ENCODE results near the gene DISP3. TPM values are rescaled to one million over a fixed set of nuclear protein-coding genes. Genes with fewer than 3 reads are reported as not detected.

Gene DISP3
- total RNA-seq, 3 donors from 2014 or later (not counting 1 experiment from before 2014, with no cell fraction given) = 0.24 to 0.68 (median 0.60) TPM

- intact Hi-C loops (cut with micrococcal nuclease) = no loop called here
- Histone ChIP-seq H3K4me1 (ENCODE audit: control insufficient read depth, insufficient read depth, low read length) (no peaks in the 10 kb centered on the region), H3K4me3 (ENCODE audit: low read length) (no peak overlapping the region), H3K36me3 (ENCODE audit: control insufficient read depth, insufficient read depth, low read length) (no peaks in the 10 kb centered on the region), H3K27me3 (ENCODE audit: control insufficient read depth, insufficient read depth, low read length) (no peaks in the 10 kb centered on the region), H3K27ac (ENCODE audit: low read length) (no peak overlapping the region), H3K9me3 (ENCODE audit: control insufficient read depth, insufficient read depth, low read length) (no peaks in the 10 kb centered on the region)
- 85% methylated on average over 9 of the region's 9 CpGs for WGBS (ENCODE audit: insufficient coverage)
- H3K4me3 Mint-ChIP-seq = no peak overlapping the region
- no peak overlapping the region for H3K27ac Mint-ChIP-seq
- ATAC-seq (no peak), DNase-seq (no peak)
- H3K27me3 Mint-ChIP-seq (ENCODE audit: low read depth in 2 of 2) = peaks cover 7% of the 10 kb centered on the region in 2 donors
- H3K36me3 Mint-ChIP-seq = no peaks in the 10 kb centered on the region
- peaks cover 0 to 5% of the 10 kb centered on the region in 2 donors for H3K4me1 Mint-ChIP-seq
- TF ChIP-seq, protein P1, sequence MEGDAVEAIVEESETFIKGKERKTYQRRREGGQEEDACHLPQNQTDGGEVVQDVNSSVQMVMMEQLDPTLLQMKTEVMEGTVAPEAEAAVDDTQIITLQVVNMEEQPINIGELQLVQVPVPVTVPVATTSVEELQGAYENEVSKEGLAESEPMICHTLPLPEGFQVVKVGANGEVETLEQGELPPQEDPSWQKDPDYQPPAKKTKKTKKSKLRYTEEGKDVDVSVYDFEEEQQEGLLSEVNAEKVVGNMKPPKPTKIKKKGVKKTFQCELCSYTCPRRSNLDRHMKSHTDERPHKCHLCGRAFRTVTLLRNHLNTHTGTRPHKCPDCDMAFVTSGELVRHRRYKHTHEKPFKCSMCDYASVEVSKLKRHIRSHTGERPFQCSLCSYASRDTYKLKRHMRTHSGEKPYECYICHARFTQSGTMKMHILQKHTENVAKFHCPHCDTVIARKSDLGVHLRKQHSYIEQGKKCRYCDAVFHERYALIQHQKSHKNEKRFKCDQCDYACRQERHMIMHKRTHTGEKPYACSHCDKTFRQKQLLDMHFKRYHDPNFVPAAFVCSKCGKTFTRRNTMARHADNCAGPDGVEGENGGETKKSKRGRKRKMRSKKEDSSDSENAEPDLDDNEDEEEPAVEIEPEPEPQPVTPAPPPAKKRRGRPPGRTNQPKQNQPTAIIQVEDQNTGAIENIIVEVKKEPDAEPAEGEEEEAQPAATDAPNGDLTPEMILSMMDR (IDR thresholded peaks at IDR 0.05) = no peak
- H3K9me3 Mint-ChIP-seq = peaks cover 0 to 5% of the 10 kb centered on the region in 2 donors
Measured at GRCh38 chr1:11516961-11517635, 38.1 kb downstream of the DISP3 start.

- TF ChIP-seq, protein P1 (IDR thresholded peaks at IDR 0.05) = no peak
- no peaks in the 10 kb centered on the region for H3K9me3 ChIP-seq (ENCODE audit: control insufficient read depth, insufficient read depth, low read length)
- ATAC-seq (no peak), DNase-seq (no peak)
- no peaks in the 10 kb centered on the region for H3K4me1 ChIP-seq (ENCODE audit: control insufficient read depth, insufficient read depth, low read length)
- H3K27ac Mint-ChIP-seq = no peak overlapping the region
- intact Hi-C loops (cut with micrococcal nuclease) = no loop called here
- H3K4me3 ChIP-seq (ENCODE audit: low read length) = no peak overlapping the region
- peaks cover 0 to 5% of the 10 kb centered on the region in 2 donors for H3K4me1 Mint-ChIP-seq
- H3K9me3 Mint-ChIP-seq = no peaks in the 10 kb centered on the region
- no peak overlapping the region for H3K27ac ChIP-seq (ENCODE audit: low read length)
- no peak overlapping the region for H3K4me3 Mint-ChIP-seq
- 85% methylated on average over 16 of the region's 16 CpGs for WGBS (ENCODE audit: insufficient coverage)
- no peaks in the 10 kb centered on the region for H3K36me3 ChIP-seq (ENCODE audit: control insufficient read depth, insufficient read depth, low read length)
- H3K27me3 ChIP-seq (ENCODE audit: control insufficient read depth, insufficient read depth, low read length) = no peaks in the 10 kb centered on the region
- no peaks in the 10 kb centered on the region for H3K36me3 Mint-ChIP-seq
- H3K27me3 Mint-ChIP-seq (ENCODE audit: low read depth in 2 of 2) = no peaks in the 10 kb centered on the region
Measured at GRCh38 chr1:11518016-11518701, 39.2 kb downstream of the DISP3 start.

DNA sequence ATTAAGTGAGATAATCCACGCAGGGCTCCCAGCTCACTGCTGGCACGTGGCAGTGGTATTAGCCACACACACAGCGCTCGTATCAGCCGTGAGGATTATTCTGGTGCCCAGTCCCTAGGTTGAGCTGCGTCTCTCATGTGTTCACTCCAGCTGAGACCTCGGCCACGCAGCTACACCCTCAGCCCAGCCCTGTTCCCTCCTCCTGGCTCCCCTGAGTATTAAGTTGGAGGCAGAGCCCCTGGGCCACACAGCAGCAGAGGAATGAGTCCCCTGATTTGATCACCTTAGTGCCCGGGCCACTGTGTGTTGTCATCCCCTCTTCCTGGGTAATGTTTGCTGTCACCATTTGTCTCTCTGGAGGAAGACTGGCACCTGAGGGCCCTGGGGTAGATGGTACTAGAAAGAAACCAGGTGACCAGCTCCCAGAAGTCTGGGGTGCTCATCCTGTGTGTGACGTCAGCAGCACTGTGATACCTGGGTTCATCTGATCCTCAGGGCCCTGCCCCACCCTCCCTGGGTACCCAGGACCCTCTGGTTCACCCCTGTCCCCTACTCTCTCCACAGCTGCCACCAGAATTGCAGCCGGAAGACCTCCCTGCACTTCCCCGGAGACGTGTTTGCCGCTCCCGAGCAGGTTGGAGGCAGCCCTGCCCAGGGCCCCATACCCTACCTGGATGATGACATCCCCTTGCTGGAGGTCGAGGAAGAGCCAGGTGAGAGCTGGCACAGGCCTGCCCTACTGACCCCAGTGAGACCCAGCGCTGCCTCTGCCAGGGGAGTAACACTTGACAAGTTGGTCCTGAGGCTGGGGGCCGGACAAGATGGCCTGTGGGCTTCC is 40.1 kb downstream of the DISP3 start:
- no peak overlapping the region for H3K27ac ChIP-seq (ENCODE audit: low read length)
- Mint-ChIP-seq H3K4me3 (no peak overlapping the region), H3K36me3 (no peaks in the 10 kb centered on the region), H3K9me3 (no peaks in the 10 kb centered on the region), H3K4me1 (peaks cover 0 to 5% of the 10 kb centered on the region in 2 donors), H3K27ac (no peak overlapping the region), H3K27me3 (ENCODE audit: low read depth in 2 of 2) (no peaks in the 10 kb centered on the region)
- 77% methylated on average over 18 of the region's 18 CpGs for WGBS (ENCODE audit: insufficient coverage)
- H3K4me3 ChIP-seq (ENCODE audit: low read length) = no peak overlapping the region
- H3K9me3 ChIP-seq (ENCODE audit: control insufficient read depth, insufficient read depth, low read length) = no peaks in the 10 kb centered on the region
- intact Hi-C loops (cut with micrococcal nuclease) = no loop called here
- TF ChIP-seq, protein P1 (IDR thresholded peaks at IDR 0.05) = no peak
- H3K27me3 ChIP-seq (ENCODE audit: control insufficient read depth, insufficient read depth, low read length) = no peaks in the 10 kb centered on the region
- DNase-seq = no peak
- H3K4me1 ChIP-seq (ENCODE audit: control insufficient read depth, insufficient read depth, low read length) = no peaks in the 10 kb centered on the region
- no peak for ATAC-seq
- H3K36me3 ChIP-seq (ENCODE audit: control insufficient read depth, insufficient read depth, low read length) = no peaks in the 10 kb centered on the region

Data from natural killer cell (primary cell).